PFSK-1 (cell line): ENCODE measurements around the gene SLC32A1.

ENCODE experiments used
- REST ChIP-seq, 2 experiments: IDR thresholded peaks; 2 replicates each; pipeline versions ENCODE4 v1.6.1 to v1.8.0; 2011 to 2012; ENCODE audit warnings: low read depth in 2 of 2, low read length in 2 of 2, control low read depth in 1 of 2, inconsistent platforms in 1 of 2, mild to moderate bottlenecking in 1 of 2, moderate library complexity in 1 of 2; ENCODE audit not compliant: insufficient read depth in 1 of 2
- SIN3A ChIP-seq: IDR thresholded peaks from 2 replicates; pipeline ENCODE4 v1.6.1; 2012; ENCODE audit warnings: mild to moderate bottlenecking, low read length, moderate library complexity, borderline replicate concordance; ENCODE audit not compliant: insufficient read depth
- TAF1 ChIP-seq: IDR thresholded peaks from 2 replicates; pipeline ENCODE4 v1.6.1; 2012; ENCODE audit warnings: low read length, control low read depth, borderline replicate concordance; ENCODE audit not compliant: insufficient read depth

GRCh38 chr20:38748097-38748860 lies 24.0 kb downstream of the SLC32A1 start, which contains the start of gene ACTR5:
- no peak for TF ChIP-seq REST (IDR thresholded peaks at IDR 0.05; ENCODE audit: insufficient read depth in 1 of 2, low read depth in 2 of 2, low read length in 2 of 2)
- no peak for TF ChIP-seq SIN3A
- peak; percentile 68 for TF ChIP-seq TAF1
